ENCODE data around the gene CYP1A2.

CYP1A2 gene

DNA sequence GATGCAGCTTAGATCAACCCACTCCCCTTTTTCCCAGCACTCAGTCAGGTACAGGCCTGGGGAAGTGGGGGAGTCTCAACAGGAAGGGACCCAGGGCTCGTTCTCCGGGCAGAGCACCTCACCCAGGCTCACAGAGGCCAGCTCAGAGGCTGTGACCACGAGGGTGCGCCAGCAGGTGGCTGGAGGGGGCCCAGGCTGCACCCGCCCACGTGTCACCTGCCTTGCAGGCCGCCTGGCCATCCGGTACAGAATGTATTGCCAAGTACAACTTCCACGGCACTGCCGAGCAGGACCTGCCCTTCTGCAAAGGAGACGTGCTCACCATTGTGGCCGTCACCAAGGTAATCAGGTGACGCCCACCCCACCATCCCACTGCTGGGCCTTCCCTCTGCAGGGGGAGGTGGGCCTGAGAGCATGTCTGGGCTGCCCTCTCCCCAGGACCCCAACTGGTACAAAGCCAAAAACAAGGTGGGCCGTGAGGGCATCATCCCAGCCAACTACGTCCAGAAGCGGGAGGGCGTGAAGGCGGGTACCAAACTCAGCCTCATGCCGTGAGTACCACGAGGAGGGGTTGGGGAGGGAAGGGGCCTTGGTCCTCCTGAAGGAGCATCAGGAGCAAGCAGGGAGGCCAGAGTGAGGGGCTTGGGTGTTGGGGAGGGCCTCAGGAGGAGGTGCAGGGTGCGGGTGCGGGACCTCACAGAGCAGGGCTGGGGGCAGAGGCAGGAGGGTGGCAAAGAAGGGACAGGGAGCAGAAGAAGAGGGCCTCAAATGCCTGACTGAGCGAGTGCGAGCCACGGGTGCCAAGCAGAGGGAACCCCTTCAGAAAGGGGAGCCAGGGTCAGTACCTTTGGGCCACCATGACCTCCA, 50.0 kb downstream of the CYP1A2 start:
- in situ Hi-C loops (cut with MboI; ENCODE audit: low sequenced_read_pairs, unreplicated experiment): no loop called here
- TF ChIP-seq, protein P1, sequence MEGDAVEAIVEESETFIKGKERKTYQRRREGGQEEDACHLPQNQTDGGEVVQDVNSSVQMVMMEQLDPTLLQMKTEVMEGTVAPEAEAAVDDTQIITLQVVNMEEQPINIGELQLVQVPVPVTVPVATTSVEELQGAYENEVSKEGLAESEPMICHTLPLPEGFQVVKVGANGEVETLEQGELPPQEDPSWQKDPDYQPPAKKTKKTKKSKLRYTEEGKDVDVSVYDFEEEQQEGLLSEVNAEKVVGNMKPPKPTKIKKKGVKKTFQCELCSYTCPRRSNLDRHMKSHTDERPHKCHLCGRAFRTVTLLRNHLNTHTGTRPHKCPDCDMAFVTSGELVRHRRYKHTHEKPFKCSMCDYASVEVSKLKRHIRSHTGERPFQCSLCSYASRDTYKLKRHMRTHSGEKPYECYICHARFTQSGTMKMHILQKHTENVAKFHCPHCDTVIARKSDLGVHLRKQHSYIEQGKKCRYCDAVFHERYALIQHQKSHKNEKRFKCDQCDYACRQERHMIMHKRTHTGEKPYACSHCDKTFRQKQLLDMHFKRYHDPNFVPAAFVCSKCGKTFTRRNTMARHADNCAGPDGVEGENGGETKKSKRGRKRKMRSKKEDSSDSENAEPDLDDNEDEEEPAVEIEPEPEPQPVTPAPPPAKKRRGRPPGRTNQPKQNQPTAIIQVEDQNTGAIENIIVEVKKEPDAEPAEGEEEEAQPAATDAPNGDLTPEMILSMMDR (IDR thresholded peaks at IDR 0.05; ENCODE audit: borderline replicate concordance, control extremely low read depth, extremely low read depth, insufficient read depth, missing control alignments): peak; percentile 80
- DNase-seq (ENCODE audit: low spot score): peak; percentile 84

DNA sequence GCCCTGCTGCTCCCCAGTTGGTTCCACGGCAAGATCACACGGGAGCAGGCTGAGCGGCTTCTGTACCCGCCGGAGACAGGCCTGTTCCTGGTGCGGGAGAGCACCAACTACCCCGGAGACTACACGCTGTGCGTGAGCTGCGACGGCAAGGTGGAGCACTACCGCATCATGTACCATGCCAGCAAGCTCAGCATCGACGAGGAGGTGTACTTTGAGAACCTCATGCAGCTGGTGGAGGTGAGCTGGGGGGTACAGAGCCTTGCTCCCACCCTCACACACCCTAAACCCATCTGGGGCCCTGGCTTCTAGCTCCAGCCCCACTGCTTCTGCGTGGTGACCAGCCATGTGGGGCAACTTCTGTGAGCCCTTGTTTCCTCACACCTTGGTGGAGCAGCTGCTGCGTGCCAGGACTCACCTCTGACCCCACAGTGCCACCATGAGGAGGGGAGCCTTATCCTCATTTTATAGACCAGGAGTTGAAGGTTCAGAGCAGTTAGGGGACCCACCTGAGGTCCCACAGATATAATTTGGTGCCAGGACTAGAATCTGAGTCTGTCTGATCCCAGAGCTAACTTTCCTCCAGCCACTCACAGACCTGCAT, 50.7 kb downstream of the CYP1A2 start:
- DNase-seq (ENCODE audit: low spot score): no peak
- in situ Hi-C loops (cut with MboI; ENCODE audit: low sequenced_read_pairs, unreplicated experiment): no loop called here
- TF ChIP-seq, protein P1 (IDR thresholded peaks at IDR 0.05; ENCODE audit: borderline replicate concordance, control extremely low read depth, extremely low read depth, insufficient read depth, missing control alignments): peak; percentile 21

DNA sequence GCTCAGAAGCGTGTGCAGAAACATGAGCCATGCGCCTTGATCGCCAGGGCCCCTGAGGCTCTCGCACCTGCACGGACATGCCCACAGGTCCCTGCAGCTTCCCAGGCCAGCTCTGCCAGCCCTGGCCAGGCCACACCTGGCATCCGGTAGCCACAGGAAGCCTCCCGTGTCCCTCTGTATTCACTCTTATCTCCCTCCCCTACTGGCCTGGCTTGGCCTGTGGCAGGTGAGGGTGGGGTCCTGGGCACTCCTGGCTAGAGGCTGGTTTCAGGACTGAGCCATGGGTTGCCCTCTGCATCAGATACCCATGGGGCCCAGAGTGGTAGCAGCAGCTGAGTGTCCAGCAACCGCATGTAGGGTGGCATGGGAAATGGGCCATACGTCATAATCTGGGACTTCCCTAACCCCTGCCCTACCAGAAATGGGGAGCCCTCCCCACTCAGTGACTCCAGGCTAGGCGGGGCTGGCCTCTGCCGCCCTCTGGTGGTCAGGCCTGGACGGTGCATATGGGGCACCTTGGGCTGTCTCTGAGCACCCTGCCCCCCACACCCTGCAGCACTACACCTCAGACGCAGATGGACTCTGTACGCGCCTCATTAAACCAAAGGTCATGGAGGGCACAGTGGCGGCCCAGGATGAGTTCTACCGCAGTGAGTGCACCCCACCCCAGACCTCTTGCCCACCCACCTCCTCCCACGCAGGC, 51.4 kb downstream of the CYP1A2 start:
- in situ Hi-C loops (cut with MboI; ENCODE audit: low sequenced_read_pairs, unreplicated experiment): no loop called here
- peak; percentile 97 for DNase-seq (ENCODE audit: low spot score)
- TF ChIP-seq, protein P1 (IDR thresholded peaks at IDR 0.05; ENCODE audit: borderline replicate concordance, control extremely low read depth, extremely low read depth, insufficient read depth, missing control alignments): peak; percentile 99

DNA sequence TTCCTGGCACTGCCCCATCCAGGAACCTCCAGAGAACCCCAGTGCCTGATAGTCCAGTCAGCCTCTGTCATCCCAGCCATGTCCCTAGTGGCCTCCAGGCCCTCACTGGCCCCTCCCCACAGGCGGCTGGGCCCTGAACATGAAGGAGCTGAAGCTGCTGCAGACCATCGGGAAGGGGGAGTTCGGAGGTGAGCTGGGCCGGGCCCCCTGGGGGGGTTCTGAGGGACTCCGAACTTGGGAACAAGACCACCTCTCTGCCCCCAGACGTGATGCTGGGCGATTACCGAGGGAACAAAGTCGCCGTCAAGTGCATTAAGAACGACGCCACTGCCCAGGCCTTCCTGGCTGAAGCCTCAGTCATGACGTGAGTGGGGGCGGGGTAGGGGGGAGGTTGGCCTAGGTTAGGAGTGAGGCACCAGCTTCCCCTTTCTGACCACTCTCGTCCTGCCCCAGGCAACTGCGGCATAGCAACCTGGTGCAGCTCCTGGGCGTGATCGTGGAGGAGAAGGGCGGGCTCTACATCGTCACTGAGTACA, 52.0 kb downstream of the CYP1A2 start:
- TF ChIP-seq, protein P1 (IDR thresholded peaks at IDR 0.05; ENCODE audit: borderline replicate concordance, control extremely low read depth, extremely low read depth, insufficient read depth, missing control alignments): no peak
- DNase-seq (ENCODE audit: low spot score): no peak
- in situ Hi-C loops (cut with MboI; ENCODE audit: low sequenced_read_pairs, unreplicated experiment): no loop called here

DNA sequence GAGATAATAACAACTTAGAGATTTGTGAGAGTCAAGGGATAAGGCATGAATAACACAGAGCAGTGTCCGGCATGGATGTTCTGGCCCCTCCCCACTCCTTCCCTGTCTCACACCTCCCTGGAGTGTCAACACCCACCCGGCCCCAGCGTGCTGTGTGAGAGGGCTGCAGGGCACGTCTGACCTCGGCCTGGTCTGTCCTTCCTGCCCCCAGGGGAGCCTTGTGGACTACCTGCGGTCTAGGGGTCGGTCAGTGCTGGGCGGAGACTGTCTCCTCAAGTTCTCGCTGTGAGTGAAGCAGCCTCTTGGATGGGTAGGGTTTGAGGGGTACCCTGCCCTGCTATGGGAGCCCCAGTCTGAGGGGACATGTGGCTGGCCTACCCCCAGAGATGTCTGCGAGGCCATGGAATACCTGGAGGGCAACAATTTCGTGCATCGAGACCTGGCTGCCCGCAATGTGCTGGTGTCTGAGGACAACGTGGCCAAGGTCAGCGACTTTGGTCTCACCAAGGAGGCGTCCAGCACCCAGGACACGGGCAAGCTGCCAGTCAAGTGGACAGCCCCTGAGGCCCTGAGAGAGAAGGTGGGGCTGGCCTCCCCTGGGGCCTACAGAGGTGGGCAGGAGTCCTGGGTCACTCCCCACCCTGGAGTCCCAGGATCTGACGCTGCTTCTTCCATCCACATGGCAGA, 52.8 kb downstream of the CYP1A2 start:
- in situ Hi-C loops (cut with MboI; ENCODE audit: low sequenced_read_pairs, unreplicated experiment): no loop called here
- TF ChIP-seq, protein P1 (IDR thresholded peaks at IDR 0.05; ENCODE audit: borderline replicate concordance, control extremely low read depth, extremely low read depth, insufficient read depth, missing control alignments): no peak

DNA sequence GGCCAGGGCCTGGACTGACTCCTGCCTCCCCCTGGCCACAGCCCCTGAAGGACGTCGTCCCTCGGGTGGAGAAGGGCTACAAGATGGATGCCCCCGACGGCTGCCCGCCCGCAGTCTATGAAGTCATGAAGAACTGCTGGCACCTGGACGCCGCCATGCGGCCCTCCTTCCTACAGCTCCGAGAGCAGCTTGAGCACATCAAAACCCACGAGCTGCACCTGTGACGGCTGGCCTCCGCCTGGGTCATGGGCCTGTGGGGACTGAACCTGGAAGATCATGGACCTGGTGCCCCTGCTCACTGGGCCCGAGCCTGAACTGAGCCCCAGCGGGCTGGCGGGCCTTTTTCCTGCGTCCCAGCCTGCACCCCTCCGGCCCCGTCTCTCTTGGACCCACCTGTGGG, 53.6 kb downstream of the CYP1A2 start:
- in situ Hi-C loops (cut with MboI; ENCODE audit: low sequenced_read_pairs, unreplicated experiment): no loop called here

More for the DNA sequence above, 52.8 kb downstream of the CYP1A2 start:
- DNase-seq (ENCODE audit: low spot score): no peak

More for the DNA sequence above, 53.6 kb downstream of the CYP1A2 start:
- no peak for DNase-seq (ENCODE audit: low spot score)
- TF ChIP-seq, protein P1 (IDR thresholded peaks at IDR 0.05; ENCODE audit: borderline replicate concordance, control extremely low read depth, extremely low read depth, insufficient read depth, missing control alignments): no peak

Data from GM13976 (cell line).